ENCODE measurements around the gene HINT3.

DNA sequence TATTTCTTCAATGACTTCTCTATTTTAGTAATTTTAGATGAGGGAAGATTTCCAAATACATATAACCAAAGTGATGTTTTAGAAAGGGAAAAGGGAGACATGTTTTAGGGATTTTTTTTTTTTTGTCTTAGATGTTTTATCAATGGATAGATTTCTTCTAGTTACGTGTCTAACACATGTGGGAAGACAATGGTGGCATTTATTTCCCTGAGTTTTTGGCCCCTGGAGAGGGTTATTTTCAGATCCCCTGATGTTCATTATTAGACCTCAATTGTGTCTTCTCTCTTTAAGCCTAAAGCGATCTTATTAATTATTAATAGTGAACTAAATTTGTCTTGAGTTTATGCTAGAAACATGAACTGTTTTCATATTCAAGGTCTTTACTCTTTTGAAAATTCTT, 60.0 kb downstream of the HINT3 start:
- TF ChIP-seq, protein P1, sequence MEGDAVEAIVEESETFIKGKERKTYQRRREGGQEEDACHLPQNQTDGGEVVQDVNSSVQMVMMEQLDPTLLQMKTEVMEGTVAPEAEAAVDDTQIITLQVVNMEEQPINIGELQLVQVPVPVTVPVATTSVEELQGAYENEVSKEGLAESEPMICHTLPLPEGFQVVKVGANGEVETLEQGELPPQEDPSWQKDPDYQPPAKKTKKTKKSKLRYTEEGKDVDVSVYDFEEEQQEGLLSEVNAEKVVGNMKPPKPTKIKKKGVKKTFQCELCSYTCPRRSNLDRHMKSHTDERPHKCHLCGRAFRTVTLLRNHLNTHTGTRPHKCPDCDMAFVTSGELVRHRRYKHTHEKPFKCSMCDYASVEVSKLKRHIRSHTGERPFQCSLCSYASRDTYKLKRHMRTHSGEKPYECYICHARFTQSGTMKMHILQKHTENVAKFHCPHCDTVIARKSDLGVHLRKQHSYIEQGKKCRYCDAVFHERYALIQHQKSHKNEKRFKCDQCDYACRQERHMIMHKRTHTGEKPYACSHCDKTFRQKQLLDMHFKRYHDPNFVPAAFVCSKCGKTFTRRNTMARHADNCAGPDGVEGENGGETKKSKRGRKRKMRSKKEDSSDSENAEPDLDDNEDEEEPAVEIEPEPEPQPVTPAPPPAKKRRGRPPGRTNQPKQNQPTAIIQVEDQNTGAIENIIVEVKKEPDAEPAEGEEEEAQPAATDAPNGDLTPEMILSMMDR (conservative IDR thresholded peaks at IDR 0.05; ENCODE audit: low read length) = no peak
- TF ChIP-seq EZH2phosphoT487 (IDR thresholded peaks at IDR 0.05; ENCODE audit: borderline replicate concordance) = no peak
